Natural killer cell treated with Interleukin-12 subunit alpha and Interleukin-12 subunit beta and Interleukin-15 and Interleukin-18, amount 100 ng/mL, for 72 hours (primary cell): ENCODE measurements around the gene CAPS2. TPM values are rescaled to one million over a fixed set of nuclear protein-coding genes. Genes with fewer than 3 reads are reported as not detected.

Experiments
- ATAC-seq, 2 donors: fragments of 150-1000 bp; cut with Tn5 transposase in 1 of 2; sonication (Bioruptor Pico), chemical (Tn5 transposase) in 1 of 2; 2 replicates each; pipeline ENCODE4 v1.10.0; 2021
- DNase-seq: peaks from one replicate; pipeline ENCODE4 v3.0.0; 2022; ENCODE audit warnings: low spot score
- H3K27ac Mint-ChIP-seq, 2 donors: 1 replicate in 1 of 2; 2 replicates in 1 of 2; pipeline ENCODE4 v1.8.0; 2022; ENCODE audit warnings: mixed read lengths in 2 of 2, mild to moderate bottlenecking in 1 of 2, moderate library complexity in 1 of 2
- H3K27me3 Mint-ChIP-seq, 2 donors: 1 replicate in 1 of 2; 2 replicates in 1 of 2; pipeline ENCODE4 v1.8.0; 2022; ENCODE audit warnings: mixed read lengths in 2 of 2
- H3K36me3 Mint-ChIP-seq: one replicate; pipeline ENCODE4 v1.8.0; 2022; ENCODE audit warnings: mixed read lengths
- H3K4me1 Mint-ChIP-seq, 2 donors: 1 replicate in 1 of 2; 2 replicates in 1 of 2; pipeline ENCODE4 v1.8.0; 2022; ENCODE audit warnings: low read depth in 2 of 2, mixed read lengths in 2 of 2, mild to moderate bottlenecking in 1 of 2
- H3K4me3 Mint-ChIP-seq: one replicate; pipeline ENCODE4 v1.8.0; 2022; ENCODE audit warnings: mixed read lengths
- H3K9me3 Mint-ChIP-seq: 2 replicates; pipeline ENCODE4 v1.8.0; 2022; ENCODE audit warnings: mixed read lengths
- total RNA-seq, 2 donors: library from RNA; stranded (reverse); gene quantifications; one replicate each; pipeline ENCODE4 v1.2.3, GENCODE V29; 2022

The CAPS2 gene
- total RNA-seq, 2 donors from 2014 or later: 3.8 to 5.3 TPM

- no peaks in the 10 kb centered on the region for H3K36me3 Mint-ChIP-seq
- H3K27me3 Mint-ChIP-seq: peaks cover 6 to 15% of the 10 kb centered on the region in 2 donors
- peaks cover 15 to 22% of the 10 kb centered on the region in 2 donors for H3K4me1 Mint-ChIP-seq
- DNase-seq (peak; percentile 84), ATAC-seq (peak; percentile 84)
- peak within 1 kb of the TSS; percentile 88 for H3K4me3 Mint-ChIP-seq
- no peaks in the 10 kb centered on the region for H3K9me3 Mint-ChIP-seq
- H3K27ac Mint-ChIP-seq: no peak within 1 kb of the TSS
These were observed 4.4 kb upstream of the CAPS2 start, which contains the start of gene GLIPR1L1 for GRCh38 chr12:75334384-75335030. Gene GLIPR1L1, plus strand, starts transcription at chr12:75334670. Its CDS starts 59 bp downstream, at chr12:75334729.

- Mint-ChIP-seq H3K27me3 (peaks cover 0 to 4% of the 10 kb centered on the region in 2 donors), H3K27ac (no peak overlapping the region), H3K4me1 (peaks cover 5 to 10% of the 10 kb centered on the region in 2 donors), H3K36me3 (no peaks in the 10 kb centered on the region), H3K4me3 (no peak overlapping the region), H3K9me3 (no peaks in the 10 kb centered on the region)
- no peak for DNase-seq
- ATAC-seq: no peak
These were observed 2.5 kb downstream of the CAPS2 start for GRCh38 chr12:75327642-75328041.

- no peak for ATAC-seq
- Mint-ChIP-seq H3K4me3 (no peak overlapping the region), H3K4me1 (no peaks in the 10 kb centered on the region), H3K9me3 (no peaks in the 10 kb centered on the region), H3K27me3 (peaks cover under 1 to 4% of the 10 kb centered on the region in 2 donors), H3K36me3 (no peaks in the 10 kb centered on the region), H3K27ac (no peak overlapping the region)
- DNase-seq: no peak
These were observed 6.5 kb downstream of the CAPS2 start for GRCh38 chr12:75323663-75324062.

- H3K9me3 Mint-ChIP-seq: no peaks in the 10 kb centered on the region
- H3K27ac Mint-ChIP-seq: no peak overlapping the region
- H3K36me3 Mint-ChIP-seq: no peaks in the 10 kb centered on the region
- DNase-seq: no peak
- ATAC-seq: no peak
- H3K27me3 Mint-ChIP-seq: peaks cover 8% of the 10 kb centered on the region in 2 donors
- H3K4me1 Mint-ChIP-seq: no peaks in the 10 kb centered on the region
- H3K4me3 Mint-ChIP-seq: no peak overlapping the region
These were observed 7.7 kb downstream of the CAPS2 start for GRCh38 chr12:75322464-75322863.

- ATAC-seq (no peak), DNase-seq (no peak)
- Mint-ChIP-seq H3K4me1 (no peaks in the 10 kb centered on the region), H3K4me3 (no peak overlapping the region), H3K9me3 (no peaks in the 10 kb centered on the region), H3K27ac (no peak overlapping the region), H3K27me3 (peaks cover 4 to 8% of the 10 kb centered on the region in 2 donors), H3K36me3 (no peaks in the 10 kb centered on the region)
These were observed 12.3 kb downstream of the CAPS2 start for GRCh38 chr12:75317784-75318183.

GRCh38 chr12:75315518-75315917 lies 14.6 kb downstream of the CAPS2 start:
- Mint-ChIP-seq H3K4me3 (no peak overlapping the region), H3K27ac (no peak overlapping the region), H3K36me3 (no peaks in the 10 kb centered on the region), H3K9me3 (no peaks in the 10 kb centered on the region), H3K4me1 (no peaks in the 10 kb centered on the region), H3K27me3 (peaks cover 4 to 8% of the 10 kb centered on the region in 2 donors)
- DNase-seq: no peak
- ATAC-seq: no peak

GRCh38 chr12:75311369-75311768 lies 18.8 kb downstream of the CAPS2 start:
- no peak overlapping the region for H3K27ac Mint-ChIP-seq
- no peak for ATAC-seq
- no peaks in the 10 kb centered on the region for H3K27me3 Mint-ChIP-seq
- no peak overlapping the region for H3K4me3 Mint-ChIP-seq
- H3K9me3 Mint-ChIP-seq: no peaks in the 10 kb centered on the region
- H3K4me1 Mint-ChIP-seq: peaks cover 0 to 4% of the 10 kb centered on the region in 2 donors
- H3K36me3 Mint-ChIP-seq: no peaks in the 10 kb centered on the region
- no peak for DNase-seq

- no peak overlapping the region for H3K27ac Mint-ChIP-seq
- H3K4me1 Mint-ChIP-seq: peaks cover 0 to 4% of the 10 kb centered on the region in 2 donors
- no peaks in the 10 kb centered on the region for H3K9me3 Mint-ChIP-seq
- no peak for DNase-seq
- no peak overlapping the region for H3K4me3 Mint-ChIP-seq
- no peaks in the 10 kb centered on the region for H3K36me3 Mint-ChIP-seq
- no peak for ATAC-seq
- H3K27me3 Mint-ChIP-seq: no peaks in the 10 kb centered on the region
These were observed 21.8 kb downstream of the CAPS2 start for GRCh38 chr12:75308279-75308678.

- Mint-ChIP-seq H3K4me3 (no peak overlapping the region), H3K36me3 (no peaks in the 10 kb centered on the region), H3K9me3 (no peaks in the 10 kb centered on the region), H3K27me3 (no peaks in the 10 kb centered on the region), H3K4me1 (peaks cover 0 to 4% of the 10 kb centered on the region in 2 donors), H3K27ac (no peak overlapping the region)
- DNase-seq (no peak), ATAC-seq (peak; percentile 13 to 28)
These were observed 24.5 kb downstream of the CAPS2 start for GRCh38 chr12:75305412-75306332.

GRCh38 chr12:75302781-75303180 lies 27.3 kb downstream of the CAPS2 start:
- DNase-seq (no peak), ATAC-seq (no peak)
- Mint-ChIP-seq H3K9me3 (no peaks in the 10 kb centered on the region), H3K4me3 (no peak overlapping the region), H3K27me3 (no peaks in the 10 kb centered on the region), H3K27ac (no peak overlapping the region), H3K36me3 (no peaks in the 10 kb centered on the region), H3K4me1 (no peaks in the 10 kb centered on the region)

GRCh38 chr12:75302225-75302624 lies 27.9 kb downstream of the CAPS2 start:
- Mint-ChIP-seq H3K27me3 (no peaks in the 10 kb centered on the region), H3K4me3 (no peak overlapping the region), H3K27ac (no peak overlapping the region), H3K4me1 (no peaks in the 10 kb centered on the region), H3K9me3 (no peaks in the 10 kb centered on the region), H3K36me3 (no peaks in the 10 kb centered on the region)
- no peak for DNase-seq
- no peak for ATAC-seq

- ATAC-seq (no peak), DNase-seq (no peak)
- Mint-ChIP-seq H3K27ac (no peak overlapping the region), H3K4me1 (no peaks in the 10 kb centered on the region), H3K9me3 (no peaks in the 10 kb centered on the region), H3K36me3 (no peaks in the 10 kb centered on the region), H3K4me3 (no peak overlapping the region), H3K27me3 (no peaks in the 10 kb centered on the region)
These were observed 35.3 kb downstream of the CAPS2 start for GRCh38 chr12:75294797-75295196.

- Mint-ChIP-seq H3K4me3 (no peak overlapping the region), H3K27me3 (no peaks in the 10 kb centered on the region), H3K36me3 (no peaks in the 10 kb centered on the region), H3K4me1 (no peaks in the 10 kb centered on the region), H3K9me3 (no peaks in the 10 kb centered on the region), H3K27ac (no peak overlapping the region)
- no peak for DNase-seq
- no peak for ATAC-seq
These were observed 35.8 kb downstream of the CAPS2 start for GRCh38 chr12:75294336-75294735.

GRCh38 chr12:75291014-75291413 lies 39.1 kb downstream of the CAPS2 start:
- no peak for ATAC-seq
- Mint-ChIP-seq H3K4me3 (no peak overlapping the region), H3K36me3 (no peaks in the 10 kb centered on the region), H3K4me1 (no peaks in the 10 kb centered on the region), H3K27me3 (no peaks in the 10 kb centered on the region), H3K9me3 (no peaks in the 10 kb centered on the region), H3K27ac (no peak overlapping the region)
- no peak for DNase-seq
